Nephron (organoid): ENCODE measurements around the gene HGD.

Source experiments
- H3K27ac Mint-ChIP-seq, 3 experiments: 2 replicates each; pipeline ENCODE4 v1.8.0; 2020; ENCODE audit warnings: mixed read lengths in 3 of 3, mild to moderate bottlenecking in 2 of 3, moderate library complexity in 1 of 3
- H3K27me3 Mint-ChIP-seq: 2 replicates; pipeline ENCODE4 v1.8.0; 2021; ENCODE audit warnings: low read depth, mild to moderate bottlenecking, moderate library complexity, mixed read lengths
- H3K36me3 Mint-ChIP-seq: 2 replicates; pipeline ENCODE4 v1.8.0; 2020; ENCODE audit warnings: low read depth, mixed read lengths
- H3K4me1 Mint-ChIP-seq: 2 replicates; pipeline ENCODE4 v1.8.0; 2020; ENCODE audit warnings: mixed read lengths
- H3K4me3 Mint-ChIP-seq, 3 experiments: 2 replicates each; pipeline ENCODE4 v1.8.0; 2020; ENCODE audit warnings: mild to moderate bottlenecking in 3 of 3, mixed read lengths in 3 of 3, moderate library complexity in 2 of 3
- H3K9me3 Mint-ChIP-seq: 2 replicates; pipeline ENCODE4 v1.8.0; 2020; ENCODE audit warnings: mixed read lengths
- TF ChIP-seq, protein P1 (sequence below), 3 experiments: fragments of 200-600 bp; sonication (generic); IDR thresholded peaks; one replicate each; pipeline ENCODE4 v1.5.0; 2021; ENCODE audit warnings: antibody characterized with exemption in 3 of 3; ENCODE audit not compliant: unreplicated experiment in 3 of 3

The HGD gene

GRCh38 chr3:120683213-120683612 lies 1.2 kb upstream of the HGD start:
- H3K27me3 Mint-ChIP-seq: no peaks in the 10 kb centered on the region
- no peaks in the 10 kb centered on the region for H3K36me3 Mint-ChIP-seq
- TF ChIP-seq, protein P1, sequence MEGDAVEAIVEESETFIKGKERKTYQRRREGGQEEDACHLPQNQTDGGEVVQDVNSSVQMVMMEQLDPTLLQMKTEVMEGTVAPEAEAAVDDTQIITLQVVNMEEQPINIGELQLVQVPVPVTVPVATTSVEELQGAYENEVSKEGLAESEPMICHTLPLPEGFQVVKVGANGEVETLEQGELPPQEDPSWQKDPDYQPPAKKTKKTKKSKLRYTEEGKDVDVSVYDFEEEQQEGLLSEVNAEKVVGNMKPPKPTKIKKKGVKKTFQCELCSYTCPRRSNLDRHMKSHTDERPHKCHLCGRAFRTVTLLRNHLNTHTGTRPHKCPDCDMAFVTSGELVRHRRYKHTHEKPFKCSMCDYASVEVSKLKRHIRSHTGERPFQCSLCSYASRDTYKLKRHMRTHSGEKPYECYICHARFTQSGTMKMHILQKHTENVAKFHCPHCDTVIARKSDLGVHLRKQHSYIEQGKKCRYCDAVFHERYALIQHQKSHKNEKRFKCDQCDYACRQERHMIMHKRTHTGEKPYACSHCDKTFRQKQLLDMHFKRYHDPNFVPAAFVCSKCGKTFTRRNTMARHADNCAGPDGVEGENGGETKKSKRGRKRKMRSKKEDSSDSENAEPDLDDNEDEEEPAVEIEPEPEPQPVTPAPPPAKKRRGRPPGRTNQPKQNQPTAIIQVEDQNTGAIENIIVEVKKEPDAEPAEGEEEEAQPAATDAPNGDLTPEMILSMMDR (IDR thresholded peaks at IDR 0.05; ENCODE audit: unreplicated experiment in 3 of 3): no peak
- peaks cover 26% of the 10 kb centered on the region for H3K4me1 Mint-ChIP-seq
- no peaks in the 10 kb centered on the region for H3K9me3 Mint-ChIP-seq
- no peak overlapping the region for H3K4me3 Mint-ChIP-seq
- H3K27ac Mint-ChIP-seq: peak overlapping the region; percentile 33 to 99 (median 93)

- Mint-ChIP-seq H3K4me1 (peaks cover 32% of the 10 kb centered on the region), H3K27ac (peak overlapping the region; percentile 93 to 99 (median 99)), H3K9me3 (peaks cover 4% of the 10 kb centered on the region), H3K36me3 (peaks cover 2% of the 10 kb centered on the region), H3K4me3 (peak overlapping the region; percentile 34 to 75 (median 51)), H3K27me3 (peaks cover 3% of the 10 kb centered on the region)
- TF ChIP-seq, protein P1 (IDR thresholded peaks at IDR 0.05; ENCODE audit: unreplicated experiment in 3 of 3): no peak
Observed at GRCh38 chr3:120681506-120682038, 467 bp downstream of the HGD start.

- Mint-ChIP-seq H3K4me3 (peak overlapping the region in 1 of 3 experiments; percentile 75), H3K9me3 (peaks cover 4% of the 10 kb centered on the region), H3K4me1 (peaks cover 32% of the 10 kb centered on the region), H3K36me3 (peaks cover 3% of the 10 kb centered on the region), H3K27me3 (peaks cover 3% of the 10 kb centered on the region), H3K27ac (peak overlapping the region; percentile 93 to 99 (median 99))
- TF ChIP-seq, protein P1 (IDR thresholded peaks at IDR 0.05; ENCODE audit: unreplicated experiment in 3 of 3): no peak
Observed at GRCh38 chr3:120681018-120681417, 1.0 kb downstream of the HGD start.

GRCh38 chr3:120680193-120680894 lies 1.7 kb downstream of the HGD start:
- Mint-ChIP-seq H3K4me1 (peaks cover 32% of the 10 kb centered on the region), H3K27me3 (peaks cover 3% of the 10 kb centered on the region), H3K4me3 (peak overlapping the region; percentile 10 to 75 (median 12)), H3K9me3 (peaks cover 4% of the 10 kb centered on the region), H3K27ac (peak overlapping the region; percentile 76 to 99 (median 93)), H3K36me3 (peaks cover 3% of the 10 kb centered on the region)
- TF ChIP-seq, protein P1 (IDR thresholded peaks at IDR 0.05; ENCODE audit: unreplicated experiment in 3 of 3): no peak

- peak overlapping the region; percentile 69 to 99 (median 70) for H3K27ac Mint-ChIP-seq
- peaks cover 32% of the 10 kb centered on the region for H3K4me1 Mint-ChIP-seq
- peaks cover 3% of the 10 kb centered on the region for H3K27me3 Mint-ChIP-seq
- H3K9me3 Mint-ChIP-seq: peaks cover 4% of the 10 kb centered on the region
- H3K36me3 Mint-ChIP-seq: peaks cover 3% of the 10 kb centered on the region
- TF ChIP-seq, protein P1 (IDR thresholded peaks at IDR 0.05; ENCODE audit: unreplicated experiment in 3 of 3): no peak
- peak overlapping the region in 1 of 3 experiments; percentile 50 for H3K4me3 Mint-ChIP-seq
Observed at GRCh38 chr3:120678984-120679383, 3.1 kb downstream of the HGD start.
